Measurements from ENCODE around the gene VCP.

Gene VCP

DNA sequence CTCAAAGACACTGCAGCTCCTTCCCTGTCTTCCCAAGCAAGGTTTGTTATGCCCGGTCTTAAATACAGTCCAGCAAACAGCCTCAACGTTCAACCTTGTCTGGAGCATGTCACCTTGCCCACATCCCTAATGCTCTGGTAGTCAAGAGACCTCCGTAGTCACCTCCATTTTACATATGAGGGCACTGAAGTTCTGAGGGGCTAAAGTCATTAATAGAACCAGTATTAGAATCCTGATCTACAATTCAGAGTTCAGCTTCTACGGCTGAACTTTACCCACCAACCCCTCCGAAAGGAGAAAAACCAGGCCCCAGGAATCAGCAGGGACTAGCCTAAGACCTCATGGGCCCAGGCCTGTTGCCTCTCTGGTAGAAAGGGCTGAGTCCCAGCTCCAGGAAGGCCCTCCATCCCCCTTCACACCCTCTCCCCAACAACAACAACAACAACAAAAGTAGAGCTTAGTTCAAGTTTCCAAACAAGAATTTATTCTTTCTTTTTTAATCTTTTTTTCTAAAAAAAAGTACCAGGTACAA lies 31.3 kb upstream of the VCP start:
- no peak for DNase-seq (ENCODE audit: low read depth in 3 of 3)

GRCh38 chr9:35102769-35103659 lies 30.6 kb upstream of the VCP start, which contains the start of gene STOML2:
Gene STOML2 (minus strand): TSS chr9:35103131. CDS start chr9:35103094, 37 bp downstream.
- peak; percentile 84 to 90 (median 85) for DNase-seq (ENCODE audit: low read depth in 3 of 3)

- DNase-seq (ENCODE audit: low read depth in 3 of 3) = no peak
These were observed 30.0 kb upstream of the VCP start for GRCh38 chr9:35102465-35102768.

DNA sequence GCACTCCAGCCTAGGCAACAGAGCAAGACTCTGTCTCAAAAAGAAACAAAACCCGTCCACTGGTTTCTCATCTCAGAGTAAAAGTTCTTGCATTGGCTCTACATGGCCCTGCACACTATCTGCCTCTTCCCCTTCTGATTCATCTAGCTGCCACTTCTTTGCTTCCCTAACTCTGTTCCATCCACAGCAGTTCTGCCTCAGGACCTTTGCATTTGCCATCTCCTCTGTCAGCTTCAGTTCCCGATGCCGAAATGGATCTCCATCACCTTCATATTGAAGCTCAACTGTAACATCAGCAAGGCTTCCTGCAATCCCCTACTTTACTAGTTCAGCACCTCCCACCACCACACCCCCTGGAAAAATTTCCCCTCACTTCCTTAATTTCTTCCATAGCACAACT lies 25.1 kb upstream of the VCP start:
- DNase-seq (ENCODE audit: low read depth in 3 of 3) = no peak

GRCh38 chr9:35096035-35096849 lies 23.8 kb upstream of the VCP start, which contains the start of gene PIGO:
Gene PIGO (minus strand): TSS chr9:35096591. CDS start chr9:35095565, 1,026 bp downstream.
- DNase-seq (ENCODE audit: low read depth in 3 of 3) = peak; percentile 81 to 85 (median 83)

- DNase-seq (ENCODE audit: low read depth in 3 of 3) = no peak
These were observed 19.1 kb upstream of the VCP start for GRCh38 chr9:35091536-35091935.

DNA sequence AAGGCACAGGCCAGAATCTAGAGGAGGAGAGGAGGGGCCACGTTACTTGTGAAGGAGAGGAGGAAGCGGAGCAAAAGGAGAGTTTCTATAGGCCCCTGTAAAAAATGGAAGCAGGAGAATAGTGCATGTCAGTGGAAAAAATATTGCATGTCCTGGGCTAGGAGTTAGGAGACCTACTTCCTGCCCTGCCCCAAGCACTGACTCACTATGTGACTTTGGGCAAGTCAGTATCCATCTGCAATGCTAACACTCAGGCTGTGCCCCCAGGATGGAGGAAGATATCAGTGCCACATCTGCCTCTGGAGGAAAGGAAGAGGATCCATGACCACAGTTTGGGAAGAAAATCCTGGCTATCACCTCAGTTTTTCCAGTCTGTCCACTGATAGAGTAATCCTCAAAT lies 17.0 kb upstream of the VCP start:
- no peak for DNase-seq (ENCODE audit: low read depth in 3 of 3)

DNA sequence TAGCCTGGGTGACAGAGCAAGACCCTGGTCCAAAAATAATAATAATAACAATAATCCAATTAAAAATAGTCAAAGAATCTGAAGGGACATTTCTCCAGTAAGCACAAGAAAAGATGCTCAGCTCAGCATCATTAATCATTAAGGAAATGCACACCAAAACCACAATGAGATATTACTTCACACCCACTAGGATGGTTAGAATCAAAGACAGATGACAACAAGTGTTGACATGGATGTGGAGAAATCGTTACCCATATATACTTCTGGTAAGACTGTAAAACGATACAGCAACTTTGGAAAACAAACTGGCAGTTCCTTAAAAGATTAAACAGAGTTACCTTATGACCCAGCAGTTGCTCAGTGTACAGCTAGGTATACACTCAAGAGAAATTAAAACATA lies 12.7 kb upstream of the VCP start:
- no peak for DNase-seq (ENCODE audit: low read depth in 3 of 3)

GRCh38 chr9:35079426-35080341 lies 7.3 kb upstream of the VCP start, which contains the start of gene FANCG:
Gene FANCG (minus strand): TSS chr9:35079942. CDS start chr9:35079524, 418 bp downstream.
- DNase-seq (ENCODE audit: low read depth in 3 of 3) = peak; percentile 68 to 75 (median 74)

DNA sequence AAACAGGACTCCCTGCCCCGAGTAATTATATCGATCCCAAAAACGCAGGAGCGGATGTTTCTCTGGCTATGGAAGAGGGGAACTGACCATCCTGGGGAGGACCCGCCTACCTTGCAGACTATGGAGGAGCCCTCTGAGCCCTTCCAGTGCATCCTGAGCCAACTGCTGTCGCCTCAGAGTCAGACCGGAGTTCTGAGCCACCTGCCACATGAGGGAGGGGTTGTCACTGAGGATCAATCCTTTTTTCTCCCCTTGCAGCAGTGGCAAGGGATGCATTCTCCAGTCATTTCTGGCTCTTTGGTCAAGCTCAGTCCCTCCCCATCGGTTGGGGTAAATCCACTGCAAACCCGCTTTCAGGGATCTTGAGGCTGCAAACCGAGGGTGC lies 6.6 kb upstream of the VCP start:
- no peak for DNase-seq (ENCODE audit: low read depth in 3 of 3)

- DNase-seq (ENCODE audit: low read depth in 3 of 3) = no peak
These were observed 5.6 kb upstream of the VCP start for GRCh38 chr9:35078066-35078465.

DNA sequence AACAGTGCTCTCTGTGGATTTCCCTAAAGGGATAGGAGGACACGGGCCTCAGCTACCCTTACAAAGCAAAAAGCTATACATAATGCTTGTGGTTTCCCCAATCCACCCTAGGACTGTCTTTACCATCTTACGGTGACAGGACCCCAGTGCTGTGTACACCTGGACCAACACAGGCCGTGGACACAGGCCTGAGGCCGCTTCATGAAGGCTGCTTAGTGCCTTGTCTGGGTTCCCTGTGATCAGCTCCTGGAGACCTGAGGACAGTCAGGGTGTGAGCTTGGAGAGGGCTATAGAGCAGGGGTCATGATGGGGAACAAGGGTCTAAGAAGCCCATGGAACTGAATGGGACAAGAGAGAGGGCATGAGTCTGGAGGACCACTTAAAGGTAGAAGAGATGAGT lies 4.4 kb upstream of the VCP start:
- no peak for DNase-seq (ENCODE audit: low read depth in 3 of 3)

- no peak for DNase-seq (ENCODE audit: low read depth in 3 of 3)
These were observed 2.9 kb upstream of the VCP start for GRCh38 chr9:35075358-35075757.

- DNase-seq (ENCODE audit: low read depth in 3 of 3) = no peak
These were observed 2.4 kb upstream of the VCP start for GRCh38 chr9:35074791-35075190.

GRCh38 chr9:35074141-35074540 lies 1.7 kb upstream of the VCP start:
- no peak for DNase-seq (ENCODE audit: low read depth in 3 of 3)

DNA sequence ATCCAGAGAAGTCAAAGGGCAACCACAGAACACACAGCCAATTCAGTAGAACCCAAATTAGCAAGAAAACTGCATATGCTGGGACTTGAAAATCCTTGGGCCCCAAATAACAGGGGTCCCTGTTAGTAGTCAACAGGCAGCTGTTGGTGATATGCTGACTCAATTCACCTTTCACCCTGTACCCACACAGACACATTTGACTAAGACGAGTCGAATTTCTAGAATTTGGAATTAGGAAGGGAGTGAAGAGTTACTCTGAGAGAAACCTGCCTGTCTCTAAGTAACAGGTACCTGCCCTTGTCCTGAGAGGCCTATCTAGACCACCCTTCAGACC lies 821 bp upstream of the VCP start:
- no peak for DNase-seq (ENCODE audit: low read depth in 3 of 3)

DNA sequence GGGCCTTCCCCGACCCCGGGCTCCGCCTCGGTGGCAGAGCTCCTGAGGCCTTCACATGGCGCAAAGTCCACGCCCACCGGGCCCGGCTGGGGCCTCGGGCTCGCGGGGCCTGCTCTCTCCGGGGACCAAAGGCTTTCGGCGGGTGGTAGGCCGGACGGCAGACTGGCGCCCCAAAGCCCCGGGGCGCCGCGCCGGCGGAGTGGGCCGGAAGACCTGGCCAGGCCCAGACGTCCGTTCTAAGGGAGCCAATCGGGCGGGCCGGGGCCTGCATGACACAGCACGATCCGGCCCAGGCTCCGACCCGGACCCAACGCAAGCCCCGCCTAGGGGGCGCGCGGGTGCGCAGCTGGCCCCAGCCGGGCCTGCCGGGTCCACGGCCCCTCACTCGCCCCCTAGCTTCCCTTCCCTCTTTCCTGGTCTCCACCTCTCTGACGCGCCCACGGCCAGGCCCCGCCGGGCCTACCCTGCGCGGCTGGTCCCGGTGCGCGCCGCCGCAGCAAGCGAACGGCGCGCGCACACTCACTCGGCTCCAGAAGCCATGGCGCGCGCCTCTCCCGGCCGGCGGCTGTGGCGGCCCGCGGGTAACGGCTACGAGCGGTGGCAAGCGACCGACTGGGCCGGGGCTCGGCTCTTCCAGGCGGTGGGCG lies 488 bp downstream of the VCP start:
- peak; percentile 45 to 56 (median 51) for DNase-seq (ENCODE audit: low read depth in 3 of 3)

DNA sequence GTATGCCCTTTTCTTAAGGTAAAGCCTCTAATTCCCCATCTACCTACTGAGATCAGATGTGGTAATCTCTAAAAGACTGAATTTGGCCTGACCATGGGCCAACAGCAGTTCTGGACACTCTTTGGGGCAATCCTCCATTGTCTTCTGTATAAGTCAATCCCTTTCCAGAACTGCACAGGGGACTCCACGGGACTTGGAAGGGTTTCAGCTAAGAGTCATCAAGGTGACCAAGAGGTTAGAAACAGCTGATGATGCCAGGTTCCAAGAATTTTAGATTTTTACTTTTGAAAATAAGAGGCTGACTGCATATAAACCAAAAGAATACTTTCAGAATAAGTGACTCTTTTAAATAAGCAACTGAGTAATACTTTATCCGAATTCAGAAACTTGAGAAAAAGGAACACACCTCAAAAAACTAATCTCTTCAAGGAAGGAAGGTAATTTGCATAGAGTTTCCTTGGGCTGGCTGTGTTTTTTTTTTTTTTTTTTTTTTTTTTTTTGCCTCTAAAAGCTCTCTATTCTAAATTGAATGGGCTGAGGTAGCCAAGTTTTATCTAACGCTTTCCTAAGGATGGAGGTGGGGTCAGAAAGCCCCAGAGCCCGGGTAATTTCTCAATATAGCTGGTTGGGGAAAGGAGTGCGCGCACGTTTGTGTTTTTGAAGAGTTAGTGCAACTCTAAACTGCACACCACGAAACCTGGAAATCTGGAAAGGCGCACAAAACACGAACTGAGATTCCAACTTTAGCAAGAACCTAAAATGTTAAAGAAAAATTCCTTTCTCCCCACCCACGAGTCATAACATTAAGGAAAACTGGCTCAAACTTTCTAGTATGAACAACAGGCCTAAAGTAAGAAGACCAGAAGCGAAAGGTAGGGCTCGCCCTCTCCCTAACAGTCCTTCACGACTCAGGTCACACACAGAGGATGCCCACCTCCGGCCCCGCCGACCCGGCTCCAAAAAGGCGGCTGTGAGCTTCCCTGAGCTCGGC lies 1.3 kb downstream of the VCP start:
- DNase-seq (ENCODE audit: low read depth in 3 of 3) = no peak

DNA sequence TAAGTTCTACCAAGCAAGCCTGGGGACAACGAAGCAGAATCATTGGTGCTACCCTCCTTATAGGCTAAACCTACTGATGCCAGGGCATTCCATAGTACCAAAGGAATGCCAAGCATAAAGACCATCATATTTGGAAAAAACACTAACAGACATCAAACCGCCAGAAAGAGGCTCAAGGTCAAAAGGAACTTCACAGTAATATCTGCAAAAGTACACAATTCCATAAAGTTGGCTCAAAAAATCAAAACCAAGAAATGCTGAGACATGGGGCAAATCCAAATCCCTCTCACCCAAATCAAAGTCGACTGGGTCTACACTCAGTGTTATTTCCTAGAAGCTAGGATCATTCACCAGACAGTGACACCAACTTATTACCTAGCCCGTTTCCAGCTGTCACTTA lies 3.4 kb downstream of the VCP start:
- DNase-seq (ENCODE audit: low read depth in 3 of 3) = no peak

DNA sequence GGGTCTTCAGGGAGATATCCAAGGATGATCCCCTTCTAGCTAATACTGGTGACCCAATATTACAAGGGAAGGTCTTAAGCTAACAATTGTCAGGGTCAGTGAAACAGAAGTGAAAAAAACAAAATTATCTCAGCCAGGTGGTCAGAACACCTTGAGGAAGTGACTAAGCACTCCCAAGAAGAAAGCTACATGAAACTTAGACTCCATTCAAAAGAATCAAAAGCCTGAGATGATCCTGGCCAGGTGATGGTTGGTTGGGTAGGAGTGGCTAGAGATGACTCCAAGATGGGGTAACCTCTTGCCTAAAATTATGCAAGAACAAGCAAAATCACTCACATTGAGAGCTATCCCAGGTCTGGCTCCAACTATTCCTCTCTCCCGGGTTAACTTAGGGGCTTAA lies 5.4 kb downstream of the VCP start:
- DNase-seq (ENCODE audit: low read depth in 3 of 3) = no peak

All from stimulated activated CD4-positive, alpha-beta T cell treated with anti-CD3 and anti-CD28 coated beads, TNF-alpha, amount 100 ng/mL, for 48 hours (primary cell).